ENCODE results near the gene ATG4D.

DNA sequence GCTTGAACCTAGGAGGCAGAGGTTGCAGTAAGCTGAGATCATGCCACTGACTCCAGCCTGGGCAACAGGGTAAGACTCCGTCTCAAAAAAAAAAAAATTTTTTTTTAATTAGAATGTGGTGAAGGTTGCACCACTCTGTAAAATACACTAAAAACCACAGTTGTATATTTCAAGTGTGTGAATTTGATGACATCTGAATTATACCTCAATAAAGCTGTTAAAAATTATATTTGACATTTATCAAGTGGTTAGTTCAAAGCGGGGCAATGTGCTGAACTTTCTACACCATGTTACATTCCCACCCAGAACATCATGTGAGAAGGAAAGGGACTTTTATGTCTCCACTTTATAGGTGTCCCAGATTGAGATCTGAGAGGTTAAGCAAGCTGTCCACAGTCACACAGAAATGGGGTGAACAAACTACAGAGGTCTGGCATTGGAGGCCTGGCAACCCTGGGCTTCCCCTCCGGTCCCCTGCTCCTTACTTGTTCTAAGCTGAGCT, 20.5 kb upstream of the ATG4D start:
- TF ChIP-seq POLR2A (IDR thresholded peaks at IDR 0.05), result no peak
- TF ChIP-seq, protein P1, sequence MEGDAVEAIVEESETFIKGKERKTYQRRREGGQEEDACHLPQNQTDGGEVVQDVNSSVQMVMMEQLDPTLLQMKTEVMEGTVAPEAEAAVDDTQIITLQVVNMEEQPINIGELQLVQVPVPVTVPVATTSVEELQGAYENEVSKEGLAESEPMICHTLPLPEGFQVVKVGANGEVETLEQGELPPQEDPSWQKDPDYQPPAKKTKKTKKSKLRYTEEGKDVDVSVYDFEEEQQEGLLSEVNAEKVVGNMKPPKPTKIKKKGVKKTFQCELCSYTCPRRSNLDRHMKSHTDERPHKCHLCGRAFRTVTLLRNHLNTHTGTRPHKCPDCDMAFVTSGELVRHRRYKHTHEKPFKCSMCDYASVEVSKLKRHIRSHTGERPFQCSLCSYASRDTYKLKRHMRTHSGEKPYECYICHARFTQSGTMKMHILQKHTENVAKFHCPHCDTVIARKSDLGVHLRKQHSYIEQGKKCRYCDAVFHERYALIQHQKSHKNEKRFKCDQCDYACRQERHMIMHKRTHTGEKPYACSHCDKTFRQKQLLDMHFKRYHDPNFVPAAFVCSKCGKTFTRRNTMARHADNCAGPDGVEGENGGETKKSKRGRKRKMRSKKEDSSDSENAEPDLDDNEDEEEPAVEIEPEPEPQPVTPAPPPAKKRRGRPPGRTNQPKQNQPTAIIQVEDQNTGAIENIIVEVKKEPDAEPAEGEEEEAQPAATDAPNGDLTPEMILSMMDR (IDR thresholded peaks at IDR 0.05), result no peak
